ENCODE results near the gene ACTN1.

Gene ACTN1

DNA sequence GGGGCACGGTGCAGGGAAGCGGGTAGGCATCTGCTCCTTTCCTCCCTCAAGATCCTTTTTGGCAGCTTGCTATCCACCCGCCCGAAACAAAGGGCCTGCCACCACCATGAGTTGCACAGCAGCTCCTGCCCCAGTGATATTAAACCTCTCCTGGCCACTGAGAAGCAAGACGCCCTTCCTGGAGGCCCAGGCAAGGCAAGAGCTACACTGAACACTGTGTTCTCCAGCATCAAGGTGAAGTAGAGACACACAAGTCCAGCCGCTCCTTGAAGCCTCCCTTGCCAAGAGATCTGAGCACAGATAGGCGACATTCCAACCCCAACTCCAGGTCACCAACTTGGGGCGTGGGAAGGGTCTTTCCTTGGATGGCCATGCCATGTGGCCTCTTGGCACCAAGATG, 70.9 kb downstream of the ACTN1 start:
- DNase-seq: no peak

DNA sequence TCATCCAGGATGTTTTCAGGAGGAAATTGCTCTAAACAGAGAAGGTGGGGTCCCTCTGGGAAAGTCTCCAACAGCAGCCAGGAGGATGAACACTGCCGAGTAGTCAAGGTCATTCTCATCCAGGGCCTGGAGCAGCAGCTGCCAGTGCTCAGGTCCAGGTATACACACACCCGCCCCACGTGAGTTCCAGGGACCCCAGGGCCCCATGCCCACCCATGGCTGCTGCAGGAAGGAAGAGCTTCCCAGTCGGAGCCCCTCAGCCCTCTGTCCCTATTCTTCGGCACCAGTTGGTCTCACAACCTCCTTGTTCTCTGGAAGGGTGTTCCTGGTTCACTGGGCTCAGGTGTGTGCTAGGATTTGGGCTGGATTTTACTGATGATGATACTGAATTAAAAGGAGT, 72.7 kb downstream of the ACTN1 start:
- DNase-seq: no peak

DNA sequence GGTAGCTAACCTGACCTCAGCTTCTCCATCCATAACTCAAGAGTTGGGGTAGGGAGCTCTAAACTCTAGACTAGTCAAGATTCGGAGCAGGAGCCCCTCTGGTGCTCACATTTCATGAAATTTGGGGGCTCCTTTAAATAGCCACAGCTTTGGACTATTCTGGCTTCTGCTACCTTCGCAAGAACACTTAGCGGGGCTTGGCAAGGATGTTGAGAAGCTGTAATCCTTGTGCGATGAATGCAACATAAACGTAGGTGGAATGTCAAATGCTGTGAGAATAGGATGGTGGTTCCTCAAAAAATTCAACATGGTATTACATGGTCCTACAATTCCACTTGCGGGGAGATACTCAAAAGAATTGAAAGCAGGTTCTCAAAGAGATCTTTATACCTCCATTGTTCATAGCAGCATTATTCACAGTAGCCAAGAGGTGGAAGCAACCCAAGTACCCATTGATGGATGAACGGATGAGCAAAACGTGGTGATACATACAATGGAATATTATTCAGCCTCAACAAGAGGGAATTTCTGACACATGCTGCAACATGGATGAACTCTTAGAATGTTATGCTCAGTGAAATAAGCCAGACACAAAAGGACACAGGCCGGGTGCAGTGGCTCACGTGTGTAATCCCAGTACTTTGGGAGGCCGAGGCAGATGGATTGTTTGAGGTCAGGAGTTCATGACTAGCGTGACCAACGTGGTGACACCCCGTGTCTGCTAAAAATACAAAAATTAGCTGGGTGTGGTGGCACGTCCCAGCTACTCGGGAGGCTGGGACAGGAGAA, 73.8 kb downstream of the ACTN1 start:
- DNase-seq: no peak

DNA sequence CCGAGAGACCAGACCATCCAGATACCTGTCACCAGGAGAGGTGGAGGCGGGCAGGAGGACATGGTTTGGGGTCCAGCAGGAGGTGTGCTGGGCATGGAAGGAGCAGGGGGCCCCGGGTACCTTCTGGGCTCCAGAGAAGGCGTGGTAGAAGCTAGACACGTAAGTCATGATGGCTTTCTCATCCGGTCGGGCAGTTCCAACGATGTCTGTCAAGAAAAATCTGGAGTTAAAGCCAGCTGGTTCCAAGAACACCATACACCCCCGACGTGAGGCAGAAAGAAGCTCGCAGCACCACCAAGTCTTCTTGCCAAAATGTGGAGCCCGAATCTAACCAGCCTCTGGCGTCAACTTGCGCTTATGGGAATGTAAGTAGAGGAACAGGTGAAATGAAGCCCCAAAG, 76.7 kb downstream of the ACTN1 start:
- no peak for DNase-seq

DNA sequence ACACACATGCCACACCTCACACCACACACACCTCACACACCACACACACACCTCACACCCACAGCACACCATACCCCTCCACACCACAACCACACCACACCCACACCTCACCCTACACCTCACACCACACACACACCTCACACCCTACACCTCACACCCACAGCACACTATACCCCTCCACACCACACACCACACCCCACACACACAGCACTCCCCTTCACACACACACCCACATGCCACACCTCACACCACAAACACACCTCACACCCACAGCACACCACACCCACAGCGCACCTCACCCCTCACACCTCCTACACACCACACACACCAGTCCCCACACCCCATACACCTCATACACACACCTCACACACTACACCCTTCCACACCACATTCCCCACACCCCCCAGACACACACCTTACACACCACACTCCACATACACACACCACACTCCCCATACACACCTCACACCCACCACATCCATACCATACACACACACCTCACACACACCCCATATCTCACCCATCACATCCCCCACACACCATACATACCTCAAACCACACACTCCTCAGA, 80.0 kb downstream of the ACTN1 start:
- no peak for DNase-seq

DNA sequence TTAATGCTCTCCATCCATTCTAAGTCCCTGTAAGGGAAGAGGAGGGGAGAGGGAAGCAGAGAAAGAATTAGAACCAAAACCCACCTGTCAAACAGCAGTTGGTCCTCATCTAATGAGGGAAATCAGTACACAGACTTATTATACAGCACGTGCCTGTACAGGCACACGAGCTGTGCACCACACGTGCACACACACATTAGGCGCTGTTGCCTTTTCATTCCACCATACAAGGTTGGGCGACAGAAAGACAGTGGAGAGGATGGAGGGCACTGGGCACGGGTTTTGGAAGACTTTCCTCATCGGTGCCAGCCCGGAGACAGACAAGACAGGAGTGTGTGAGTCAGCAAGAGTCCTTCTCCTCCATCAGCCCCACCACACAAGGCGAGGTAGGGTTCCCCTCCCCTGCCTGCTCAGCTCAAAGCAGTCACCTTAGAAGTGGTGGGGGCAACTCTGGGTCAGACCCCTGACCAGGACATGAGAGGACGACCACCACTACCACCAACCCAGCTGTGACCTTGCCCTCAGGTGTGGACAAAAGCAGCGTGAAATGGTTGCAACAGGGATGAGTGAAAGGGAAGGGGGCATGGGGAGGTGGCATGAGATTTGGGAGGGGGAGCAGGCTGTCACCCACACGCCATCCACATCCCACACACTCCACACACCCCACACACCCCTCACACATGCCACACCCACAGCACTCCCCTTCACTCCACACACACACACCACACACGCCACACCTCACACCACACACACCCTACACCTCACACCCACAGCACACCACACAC, 80.7 kb downstream of the ACTN1 start:
- DNase-seq: no peak

DNA sequence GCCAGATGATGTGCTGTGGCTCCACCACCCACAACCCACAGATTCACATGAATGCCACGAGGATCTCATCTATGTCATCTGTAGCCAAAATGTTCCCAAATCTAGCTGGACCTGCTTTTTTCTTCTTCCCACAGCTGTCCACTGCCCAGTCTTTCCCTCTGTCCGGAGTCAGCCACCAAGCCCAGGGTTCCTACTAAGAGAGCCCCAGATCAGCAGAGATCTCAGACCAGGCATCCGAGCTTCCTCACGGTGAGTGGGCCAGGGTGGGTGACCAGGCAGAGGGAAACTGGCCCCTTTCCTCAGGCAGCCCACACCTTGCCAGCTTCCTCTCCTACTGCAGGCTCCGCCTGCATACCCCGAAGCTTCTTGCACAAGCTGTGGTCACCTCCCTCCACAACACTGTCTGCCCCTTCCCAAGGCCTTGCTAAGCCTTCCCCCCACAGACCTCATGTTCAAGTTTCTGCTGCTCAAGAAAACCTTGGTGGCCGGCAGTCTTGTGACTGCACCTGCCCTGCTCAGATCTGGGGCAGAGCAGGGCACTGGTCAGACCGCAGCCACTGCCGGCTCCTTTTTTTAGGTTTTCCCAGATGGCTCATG, 81.4 kb downstream of the ACTN1 start:
- DNase-seq: no peak

DNA sequence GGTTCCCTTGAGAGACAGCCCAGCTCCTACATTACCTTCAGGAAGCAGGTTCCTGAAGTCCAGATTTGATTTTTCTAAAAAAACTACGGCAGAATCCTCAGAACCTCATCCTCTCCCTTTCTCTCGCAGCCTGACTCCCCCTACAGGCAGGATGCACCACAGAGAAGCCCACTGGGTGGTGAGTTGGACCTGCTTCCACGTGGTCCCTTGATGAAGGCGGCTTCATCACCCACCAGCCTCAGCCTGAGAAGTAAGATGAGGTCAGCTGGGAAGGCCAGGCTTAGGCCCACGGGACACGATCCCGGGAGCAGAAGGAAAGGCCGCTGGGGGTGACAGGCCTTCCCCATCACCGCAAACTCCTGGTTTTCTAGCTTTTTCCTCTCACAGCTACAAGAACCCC, 83.0 kb downstream of the ACTN1 start:
- DNase-seq: no peak

DNA sequence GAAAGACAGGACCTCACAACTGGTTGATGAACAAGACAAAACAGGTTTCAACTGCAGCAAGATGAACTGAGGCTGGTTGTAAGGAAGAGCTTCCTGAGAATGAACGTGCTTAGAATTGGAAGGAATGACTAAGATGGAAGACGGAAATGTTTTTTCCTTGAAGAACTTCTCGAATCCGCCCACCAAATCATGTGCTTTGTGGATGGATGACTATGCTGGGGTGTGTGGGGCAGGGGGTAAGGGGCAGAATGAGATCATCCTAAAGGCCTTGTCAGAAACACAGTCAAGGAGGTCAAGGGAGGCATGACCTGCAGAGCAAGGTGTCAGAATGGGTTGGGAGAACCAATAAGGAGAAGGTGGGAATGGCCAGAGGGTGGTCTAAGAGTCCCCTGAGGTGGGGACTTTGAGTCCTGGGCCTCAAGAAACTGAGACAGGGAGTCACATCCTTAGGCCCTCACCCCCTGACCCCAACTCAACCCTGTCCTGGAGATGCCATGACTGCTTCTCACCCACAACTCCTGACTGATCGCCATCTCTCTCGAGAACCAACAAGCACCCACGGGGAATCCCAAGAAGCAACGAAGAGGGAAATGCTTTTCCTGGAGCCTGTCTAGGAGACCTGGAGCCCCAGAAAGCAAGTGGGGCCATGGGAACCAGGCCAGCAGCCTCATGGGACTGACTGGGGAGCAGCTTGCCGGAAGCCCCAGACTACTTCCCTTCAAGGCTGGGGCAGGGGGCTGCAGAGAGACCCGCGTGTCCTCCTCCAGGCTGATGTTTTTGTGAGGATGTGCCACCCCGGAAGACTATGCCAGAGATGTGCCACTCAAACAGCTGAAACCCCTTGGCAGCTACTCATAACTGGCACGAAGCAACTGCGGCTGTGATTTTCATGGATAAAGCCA, 84.0 kb downstream of the ACTN1 start:
- no peak for DNase-seq

DNA sequence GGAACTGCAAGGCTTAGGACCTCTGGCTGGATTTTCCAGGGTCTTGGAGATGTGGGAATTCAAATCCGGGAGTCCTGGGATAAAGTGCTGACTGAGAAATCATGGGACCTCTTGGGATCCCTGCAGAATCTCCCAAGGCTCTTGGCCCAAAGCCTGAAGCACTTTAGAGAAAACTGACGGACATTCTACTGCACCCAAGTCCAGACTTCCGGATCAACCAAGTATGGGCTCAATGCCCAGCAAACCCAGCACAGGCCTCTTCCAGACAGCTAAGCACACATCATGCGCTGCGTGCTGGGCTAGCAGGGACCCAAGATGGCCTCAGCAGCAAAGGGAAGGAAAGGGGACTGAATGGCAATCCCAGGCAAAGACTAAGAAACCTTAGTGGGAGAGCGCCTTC, 85.0 kb downstream of the ACTN1 start:
- DNase-seq: no peak

DNA sequence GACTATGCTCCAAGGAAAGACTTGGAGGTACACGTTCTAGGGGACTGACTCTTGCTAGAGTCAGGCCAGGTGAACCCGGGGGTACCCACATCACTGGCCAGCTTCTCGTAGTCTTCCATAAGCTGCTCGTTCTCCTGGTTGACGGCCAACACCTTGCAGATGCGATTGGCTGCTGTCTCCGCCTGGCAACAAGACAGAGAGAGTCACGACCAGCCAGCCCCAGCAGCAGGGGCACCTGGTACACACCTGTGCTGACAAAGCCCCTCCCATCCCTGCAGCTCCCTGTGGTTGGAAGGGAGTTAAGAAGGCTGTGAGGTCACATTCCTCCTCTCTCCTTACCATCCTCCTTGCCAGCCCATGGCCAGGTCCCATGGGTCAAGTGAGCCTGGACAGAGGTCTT, 85.5 kb downstream of the ACTN1 start:
- DNase-seq: no peak

DNA sequence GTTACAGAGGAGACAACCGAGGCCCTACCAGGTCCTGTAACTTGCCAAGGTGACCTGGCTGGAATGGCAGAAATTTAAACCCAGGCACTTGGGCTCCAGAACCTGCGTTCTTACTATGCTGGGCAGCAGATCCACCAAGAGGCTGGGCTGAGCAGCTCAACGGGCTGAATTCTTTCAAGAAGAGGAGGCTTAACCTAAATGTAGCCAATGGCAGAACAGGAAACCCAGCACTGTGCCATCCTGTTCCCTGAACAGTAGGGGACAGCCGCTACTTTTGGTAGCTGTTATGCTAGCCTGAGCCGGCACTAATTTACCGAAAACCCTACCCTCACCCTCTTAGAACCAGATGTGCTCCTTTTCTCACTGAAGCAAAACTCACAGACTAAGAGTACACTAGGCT, 86.1 kb downstream of the ACTN1 start:
- no peak for DNase-seq

DNA sequence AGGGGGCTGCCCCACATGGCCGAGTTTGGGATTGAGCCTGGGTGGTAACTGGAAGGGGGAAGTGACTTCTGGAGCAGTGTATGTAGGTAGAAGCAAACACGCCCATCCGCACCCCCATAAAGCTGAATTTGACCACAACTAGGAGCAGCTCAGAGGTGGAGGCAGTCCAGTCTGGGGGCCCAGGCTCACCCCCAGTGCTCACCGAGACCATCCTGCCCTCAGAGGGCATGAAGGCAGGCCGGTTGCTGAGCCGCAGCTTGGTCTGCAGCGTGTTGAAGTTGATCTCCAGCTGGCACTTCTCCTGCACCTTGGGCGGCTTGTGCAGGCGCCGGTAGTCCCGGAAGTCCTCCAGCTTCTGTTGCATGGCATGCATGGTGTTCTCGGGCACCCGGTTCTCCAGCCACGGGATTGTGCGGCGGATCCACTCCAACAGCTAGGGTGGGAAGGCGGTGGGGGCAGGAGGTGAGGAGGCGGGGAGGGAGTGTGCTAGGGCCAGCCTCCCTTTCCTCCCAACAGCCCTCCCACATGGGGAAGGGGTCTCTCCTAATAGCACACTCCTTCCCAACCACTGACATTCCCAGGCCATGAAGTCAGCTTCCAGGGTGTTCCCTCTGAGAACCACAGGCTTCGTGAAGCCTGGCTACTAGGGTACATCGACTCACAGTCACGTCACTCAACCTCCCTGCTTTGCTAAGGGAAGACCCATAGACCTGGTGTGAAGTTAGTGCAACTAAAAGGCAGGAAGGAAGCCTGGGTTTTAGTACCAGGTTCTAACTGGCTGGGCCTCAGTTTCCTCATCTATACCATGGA, 87.0 kb downstream of the ACTN1 start:
- DNase-seq: no peak

DNA sequence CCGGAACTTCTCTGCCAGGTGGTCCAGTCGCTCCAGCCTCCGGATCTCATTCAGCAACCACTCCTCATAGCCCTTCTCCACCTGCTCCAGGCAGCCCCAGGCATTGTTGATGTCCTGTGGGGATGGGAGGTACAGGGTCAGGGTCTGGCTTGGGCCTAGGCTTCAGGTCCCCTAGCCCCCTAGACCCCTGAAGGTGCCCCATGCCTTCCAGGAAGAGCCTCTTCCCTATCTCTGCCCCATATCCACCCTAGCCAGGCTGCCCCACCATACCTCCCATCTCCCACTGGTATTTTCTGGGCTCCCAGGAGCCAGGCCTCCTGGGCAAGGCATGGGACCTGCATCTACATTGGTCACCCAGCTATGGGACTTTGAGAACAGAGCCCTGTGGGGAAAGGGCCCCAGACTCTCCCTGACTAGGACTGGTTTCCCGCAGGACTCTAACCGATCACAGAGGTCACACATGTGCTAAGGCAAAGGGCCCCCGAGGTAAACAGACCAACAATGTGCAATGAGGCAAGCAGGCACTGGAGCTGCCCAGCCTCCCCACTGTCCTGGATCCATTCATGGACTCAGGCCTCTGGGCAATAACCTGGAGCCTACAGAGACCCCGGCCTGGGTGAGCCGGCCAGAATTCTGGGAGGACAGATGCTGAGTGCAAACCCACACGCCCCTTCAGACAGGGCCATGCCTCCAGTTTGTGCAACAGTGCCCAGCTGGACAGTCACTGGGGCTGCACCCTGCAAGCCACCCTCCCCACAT, 88.8 kb downstream of the ACTN1 start:
- DNase-seq: no peak

DNA sequence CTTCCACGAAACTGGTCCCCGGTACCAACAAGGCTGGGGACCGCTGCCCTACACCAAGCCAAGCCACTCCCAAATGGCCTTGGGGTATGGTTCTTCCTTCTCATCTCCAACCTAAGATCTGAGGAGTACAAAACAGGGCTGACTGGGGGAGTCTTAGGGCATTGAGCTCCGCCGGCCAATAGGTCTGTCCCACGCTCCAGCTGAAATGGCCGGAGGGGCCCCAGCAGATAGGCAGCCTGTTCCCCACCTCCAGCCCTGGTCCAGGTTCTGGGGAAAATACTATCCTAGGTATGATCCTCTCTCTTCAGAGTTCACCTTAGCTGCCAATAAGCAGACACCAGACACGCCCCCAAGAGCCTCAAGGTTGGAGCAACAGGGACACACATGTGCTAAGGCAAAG, 90.2 kb downstream of the ACTN1 start:
- no peak for DNase-seq

DNA sequence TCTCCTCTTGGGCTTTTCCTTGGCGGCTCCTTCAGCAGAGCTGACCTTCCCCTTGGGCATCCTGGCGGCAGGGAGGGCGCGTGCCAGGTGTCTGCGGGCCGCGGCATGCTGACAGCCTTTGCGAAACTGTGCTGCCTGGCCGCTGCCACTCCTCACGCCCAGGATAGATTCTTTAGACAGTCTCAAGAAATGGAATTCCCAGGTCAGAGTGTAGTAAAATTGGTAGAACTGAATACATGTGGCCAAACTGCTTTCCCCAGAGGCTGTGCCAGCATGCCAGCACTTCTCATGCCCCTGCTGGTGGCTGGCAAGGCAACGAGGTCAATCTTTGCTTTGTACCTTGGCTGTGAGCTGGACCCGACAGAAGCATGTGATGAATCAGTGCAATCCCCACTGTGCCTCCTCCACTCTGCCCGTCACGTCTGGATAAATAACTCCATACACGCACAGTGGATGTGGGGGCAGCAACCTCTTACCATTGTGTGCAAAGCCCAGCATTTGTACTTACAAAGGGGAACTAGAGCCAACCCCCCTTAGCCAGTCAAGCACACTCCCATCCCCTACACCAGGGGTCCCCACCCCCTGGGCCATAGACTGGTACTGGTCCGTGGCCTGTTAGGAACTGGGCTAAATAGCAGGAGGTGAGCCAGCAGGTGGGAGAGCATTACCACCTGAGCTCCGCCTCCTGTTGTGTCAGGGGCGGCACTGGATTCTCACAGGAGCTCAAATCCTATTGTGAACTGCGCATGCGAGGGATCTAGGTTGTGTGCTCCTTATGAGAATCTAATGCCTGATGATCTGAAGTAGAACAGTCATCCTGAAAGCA, 90.9 kb downstream of the ACTN1 start:
- DNase-seq: no peak

DNA sequence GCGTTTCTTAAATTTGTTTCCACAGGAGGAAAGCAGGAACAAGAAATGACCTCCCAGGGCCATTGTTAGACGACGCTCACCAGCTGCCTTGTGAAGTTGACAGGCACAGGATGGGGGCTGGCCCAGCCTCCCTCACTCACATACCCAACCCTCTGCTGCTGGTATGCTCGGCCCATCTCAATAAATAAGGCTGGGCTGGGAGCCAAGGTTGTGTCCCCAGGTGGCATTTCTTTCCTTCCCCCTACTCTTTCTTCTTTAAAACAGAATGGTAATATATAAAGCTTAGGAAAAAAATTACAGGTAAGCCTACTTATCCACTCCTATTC, 93.0 kb downstream of the ACTN1 start:
- no peak for DNase-seq

DNA sequence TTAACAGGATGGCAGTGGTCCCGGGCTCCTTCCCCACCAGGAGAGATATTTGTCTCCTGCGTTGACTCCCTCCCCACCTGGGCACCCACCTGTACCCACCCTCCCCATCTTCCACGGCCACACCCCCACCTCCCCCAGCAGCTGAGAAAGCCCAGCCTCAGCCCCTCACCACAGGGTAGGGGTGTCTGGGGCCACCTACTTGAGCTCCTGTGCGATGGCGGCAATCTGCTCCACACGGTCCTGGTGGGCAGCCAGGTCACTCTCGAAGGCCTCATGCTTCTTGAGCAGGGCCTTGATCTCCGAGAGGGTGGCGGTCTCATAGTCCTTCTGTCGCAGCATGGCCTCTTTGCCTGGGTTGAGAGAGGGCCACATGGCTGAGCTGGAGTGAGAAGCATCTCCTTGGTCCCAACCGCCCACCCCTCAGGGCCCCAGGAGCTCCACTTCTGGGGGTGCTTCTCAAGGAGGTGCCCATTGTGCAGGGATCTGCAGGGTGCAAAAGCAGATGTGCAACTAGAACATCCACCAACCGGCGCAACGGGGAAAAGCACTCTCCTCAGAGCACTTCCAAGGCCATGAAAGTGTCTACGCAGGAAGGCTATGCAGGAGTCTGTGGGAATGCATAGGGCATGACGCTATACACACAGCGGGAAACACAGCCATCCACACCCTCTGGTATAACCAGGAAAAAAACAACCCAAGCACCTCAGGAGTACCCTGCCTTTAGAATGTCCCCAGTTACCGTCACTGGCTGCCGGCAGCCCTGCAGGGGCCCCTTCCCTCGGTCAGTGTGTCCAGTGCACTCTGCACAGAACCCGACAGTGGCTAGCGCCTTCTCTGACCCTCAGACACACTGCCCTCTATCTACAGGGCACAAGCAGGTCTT, 93.6 kb downstream of the ACTN1 start:
- no peak for DNase-seq
